ENCODE data around the gene JPT1.
A peak's percentile ranks its signal among the peaks of the same experiment; 100 is the strongest.

The JPT1 gene

DNA sequence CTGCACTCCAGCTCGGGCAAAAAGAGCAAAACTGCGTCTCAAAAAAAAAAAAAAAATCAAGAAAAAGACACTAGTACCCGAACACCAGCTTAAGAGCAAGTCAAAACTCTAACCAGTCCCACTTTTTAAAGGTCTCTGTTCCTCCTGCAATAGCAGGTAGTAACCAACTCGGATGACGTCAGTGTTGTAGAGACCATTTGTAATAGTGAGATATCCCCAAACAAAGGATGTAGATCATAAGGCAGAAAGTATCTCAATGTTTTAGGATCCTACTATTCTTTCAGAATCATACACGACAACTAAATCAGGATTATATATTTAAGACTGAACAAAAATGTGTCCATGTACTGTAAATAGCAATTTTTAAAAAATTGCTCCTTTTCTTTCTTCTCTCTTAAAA, 2.4 kb downstream of the JPT1 start:
- H3K4me3 ChIP-seq (ENCODE audit: low read length), result peak overlapping the region; percentile 82
- peaks cover 22% of the 10 kb centered on the region for H3K36me3 ChIP-seq (replicated peaks; ENCODE audit: low read depth, low read length)
- no peak overlapping the region for H2AFZ ChIP-seq (ENCODE audit: low read depth, low read length)
- TF ChIP-seq, protein P1, sequence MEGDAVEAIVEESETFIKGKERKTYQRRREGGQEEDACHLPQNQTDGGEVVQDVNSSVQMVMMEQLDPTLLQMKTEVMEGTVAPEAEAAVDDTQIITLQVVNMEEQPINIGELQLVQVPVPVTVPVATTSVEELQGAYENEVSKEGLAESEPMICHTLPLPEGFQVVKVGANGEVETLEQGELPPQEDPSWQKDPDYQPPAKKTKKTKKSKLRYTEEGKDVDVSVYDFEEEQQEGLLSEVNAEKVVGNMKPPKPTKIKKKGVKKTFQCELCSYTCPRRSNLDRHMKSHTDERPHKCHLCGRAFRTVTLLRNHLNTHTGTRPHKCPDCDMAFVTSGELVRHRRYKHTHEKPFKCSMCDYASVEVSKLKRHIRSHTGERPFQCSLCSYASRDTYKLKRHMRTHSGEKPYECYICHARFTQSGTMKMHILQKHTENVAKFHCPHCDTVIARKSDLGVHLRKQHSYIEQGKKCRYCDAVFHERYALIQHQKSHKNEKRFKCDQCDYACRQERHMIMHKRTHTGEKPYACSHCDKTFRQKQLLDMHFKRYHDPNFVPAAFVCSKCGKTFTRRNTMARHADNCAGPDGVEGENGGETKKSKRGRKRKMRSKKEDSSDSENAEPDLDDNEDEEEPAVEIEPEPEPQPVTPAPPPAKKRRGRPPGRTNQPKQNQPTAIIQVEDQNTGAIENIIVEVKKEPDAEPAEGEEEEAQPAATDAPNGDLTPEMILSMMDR (IDR thresholded peaks at IDR 0.05; ENCODE audit: low read depth, low read length), result no peak
- TF ChIP-seq EZH2phosphoT487 (IDR thresholded peaks at IDR 0.05; ENCODE audit: low read depth), result no peak
- peaks cover 36% of the 10 kb centered on the region for H3K4me1 ChIP-seq (ENCODE audit: low read length)
- H4K20me1 ChIP-seq (ENCODE audit: insufficient read depth, low read length), result peaks cover 30% of the 10 kb centered on the region
- peak overlapping the region; percentile 92 for H3K4me2 ChIP-seq (ENCODE audit: low read length)
- no peaks in the 10 kb centered on the region for H3K27me3 ChIP-seq (ENCODE audit: low read depth, low read length)
- H3K27ac ChIP-seq (ENCODE audit: low read length), result 0 out of 2 replicates have a peak overlapping the region, but pooled peaks have one; percentile 66
- no peaks in the 10 kb centered on the region for H3K9me3 ChIP-seq (ENCODE audit: insufficient read depth, low read length)
- H3K79me2 ChIP-seq (ENCODE audit: low read length), result peaks cover 74% of the 10 kb centered on the region
- H3K9ac ChIP-seq (ENCODE audit: low read length), result peak overlapping the region; percentile 79

DNA sequence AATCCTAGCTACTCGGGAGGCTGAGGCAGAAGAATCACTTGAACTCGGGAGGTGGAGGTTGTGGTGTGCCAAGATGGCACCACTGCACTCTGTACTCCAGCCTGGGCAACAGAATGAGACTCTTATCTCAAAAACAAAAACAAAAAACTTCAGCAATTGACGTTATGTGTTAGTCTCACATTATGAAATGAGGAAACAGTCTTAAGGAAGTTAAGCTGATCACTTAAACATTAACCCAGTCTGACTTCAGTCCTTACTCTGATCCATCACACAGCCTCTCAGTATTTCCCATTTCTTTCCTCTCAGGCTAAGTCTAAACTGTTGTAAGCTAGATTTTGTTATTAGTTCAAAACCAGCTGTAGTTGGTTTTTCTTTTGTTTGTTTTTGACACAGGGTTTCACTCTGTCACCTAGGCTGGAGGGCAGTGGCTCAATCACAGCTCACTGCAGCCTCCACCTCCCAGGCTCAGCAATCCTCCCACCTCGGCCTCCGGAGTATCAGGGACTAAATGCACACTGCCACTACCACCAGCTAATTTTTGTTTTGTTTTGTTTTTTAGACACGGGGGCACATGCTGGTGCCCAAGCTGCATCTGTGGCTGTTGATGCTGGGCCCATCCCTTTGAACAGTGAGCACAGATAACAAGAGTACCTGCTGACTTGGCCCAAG, 6.3 kb downstream of the JPT1 start:
- no peak overlapping the region for H2AFZ ChIP-seq (ENCODE audit: low read depth, low read length)
- TF ChIP-seq EZH2phosphoT487 (IDR thresholded peaks at IDR 0.05; ENCODE audit: low read depth), result no peak
- TF ChIP-seq, protein P1 (IDR thresholded peaks at IDR 0.05; ENCODE audit: low read depth, low read length), result no peak
- H3K4me3 ChIP-seq (ENCODE audit: low read length), result peak overlapping the region; percentile 0; the same call in 1 of the 2 replicates
- peaks cover 75% of the 10 kb centered on the region for H3K79me2 ChIP-seq (ENCODE audit: low read length)
- no peaks in the 10 kb centered on the region for H3K27me3 ChIP-seq (ENCODE audit: low read depth, low read length)
- peak overlapping the region; percentile 32 for H3K4me2 ChIP-seq (ENCODE audit: low read length)
- no peaks in the 10 kb centered on the region for H3K9me3 ChIP-seq (ENCODE audit: insufficient read depth, low read length)
- H3K4me1 ChIP-seq (ENCODE audit: low read length), result peaks cover 28% of the 10 kb centered on the region
- peaks cover 41% of the 10 kb centered on the region for H3K36me3 ChIP-seq (replicated peaks; ENCODE audit: low read depth, low read length)
- no peak overlapping the region for H3K9ac ChIP-seq (ENCODE audit: low read length)
- peaks cover 28% of the 10 kb centered on the region for H4K20me1 ChIP-seq (ENCODE audit: insufficient read depth, low read length)
- H3K27ac ChIP-seq (ENCODE audit: low read length), result peak overlapping the region; percentile 58

DNA sequence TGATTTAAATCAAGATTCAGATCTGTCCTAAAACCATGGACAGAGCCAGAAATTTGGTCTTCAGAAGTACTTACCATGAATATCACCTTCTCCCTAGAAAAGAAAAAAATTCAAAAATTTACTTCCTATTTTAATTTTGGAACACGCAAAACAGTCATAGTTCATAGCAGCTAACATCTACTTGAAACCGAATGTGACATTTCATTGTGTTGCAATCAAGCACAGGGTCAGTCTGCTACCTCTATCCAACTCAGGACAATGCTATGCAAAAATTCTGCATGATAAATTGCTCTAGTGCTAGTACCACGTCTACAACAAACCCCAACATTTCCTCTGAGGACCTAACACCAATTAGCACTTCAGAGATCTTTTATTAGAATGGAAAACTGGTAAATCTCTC, 7.7 kb downstream of the JPT1 start:
- H3K4me2 ChIP-seq (ENCODE audit: low read length), result no peak overlapping the region
- H3K36me3 ChIP-seq (replicated peaks; ENCODE audit: low read depth, low read length), result peaks cover 46% of the 10 kb centered on the region
- peaks cover 19% of the 10 kb centered on the region for H3K4me1 ChIP-seq (ENCODE audit: low read length)
- no peak overlapping the region for H2AFZ ChIP-seq (ENCODE audit: low read depth, low read length)
- H3K4me3 ChIP-seq (ENCODE audit: low read length), result no peak overlapping the region
- TF ChIP-seq, protein P1 (IDR thresholded peaks at IDR 0.05; ENCODE audit: low read depth, low read length), result no peak
- no peak for TF ChIP-seq EZH2phosphoT487 (IDR thresholded peaks at IDR 0.05; ENCODE audit: low read depth)
- H3K27ac ChIP-seq (ENCODE audit: low read length), result peak overlapping the region; percentile 58; the same call in 1 of the 2 replicates
- no peak overlapping the region for H3K9ac ChIP-seq (ENCODE audit: low read length)
- peaks cover 17% of the 10 kb centered on the region for H4K20me1 ChIP-seq (ENCODE audit: insufficient read depth, low read length)
- H3K27me3 ChIP-seq (ENCODE audit: low read depth, low read length), result no peaks in the 10 kb centered on the region
- peaks cover 69% of the 10 kb centered on the region for H3K79me2 ChIP-seq (ENCODE audit: low read length)
- H3K9me3 ChIP-seq (ENCODE audit: insufficient read depth, low read length), result no peaks in the 10 kb centered on the region

DNA sequence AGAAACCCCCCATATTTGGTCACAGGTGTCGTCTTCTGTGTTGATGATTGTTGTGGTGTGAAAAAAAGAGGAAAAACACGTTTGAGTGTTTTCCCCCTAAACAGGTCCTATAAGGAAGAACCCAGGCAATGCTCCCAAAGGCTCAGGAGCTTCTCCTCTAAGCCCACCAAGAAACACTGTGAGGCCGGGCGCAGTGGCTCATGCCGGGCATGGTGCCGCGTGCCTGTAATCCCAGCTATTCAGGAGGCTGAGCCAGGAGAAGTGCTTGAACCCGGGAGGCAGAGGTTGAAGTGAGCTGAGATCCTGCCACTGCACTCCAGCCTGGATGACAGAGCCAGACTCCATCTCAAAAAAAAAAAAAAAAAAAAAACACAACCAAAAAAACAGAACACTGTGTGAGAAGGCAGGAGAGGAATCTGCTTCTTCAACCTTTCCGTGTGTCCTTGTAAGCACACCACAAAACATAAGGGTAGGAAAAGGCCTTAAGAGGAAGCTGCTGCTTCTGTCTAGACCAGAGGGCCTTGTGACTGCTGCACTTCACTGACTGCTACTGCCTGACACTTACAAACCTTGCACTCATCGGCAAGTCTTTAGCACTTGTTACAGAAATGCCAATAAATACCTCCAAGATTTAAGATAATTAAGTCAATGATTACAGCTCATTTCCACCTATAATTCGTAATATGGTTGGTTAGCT, 9.3 kb downstream of the JPT1 start:
- no peak overlapping the region for H3K4me2 ChIP-seq (ENCODE audit: low read length)
- H3K36me3 ChIP-seq (replicated peaks; ENCODE audit: low read depth, low read length), result peaks cover 52% of the 10 kb centered on the region
- peaks cover 54% of the 10 kb centered on the region for H3K79me2 ChIP-seq (ENCODE audit: low read length)

More for the DNA sequence above, 9.3 kb downstream of the JPT1 start:
- Histone ChIP-seq H4K20me1 (ENCODE audit: insufficient read depth, low read length) (peaks cover 17% of the 10 kb centered on the region), H3K27ac (ENCODE audit: low read length) (no peak overlapping the region), H3K9me3 (ENCODE audit: insufficient read depth, low read length) (no peaks in the 10 kb centered on the region), H3K27me3 (ENCODE audit: low read depth, low read length) (no peaks in the 10 kb centered on the region), H2AFZ (ENCODE audit: low read depth, low read length) (no peak overlapping the region), H3K4me3 (ENCODE audit: low read length) (no peak overlapping the region), H3K4me1 (ENCODE audit: low read length) (peaks cover 19% of the 10 kb centered on the region), H3K9ac (ENCODE audit: low read length) (no peak overlapping the region)
- TF ChIP-seq EZH2phosphoT487 (IDR thresholded peaks at IDR 0.05; ENCODE audit: low read depth), result no peak
- TF ChIP-seq, protein P1 (IDR thresholded peaks at IDR 0.05; ENCODE audit: low read depth, low read length), result no peak
